HG02571 (cell line): ENCODE results near the gene CPA1.

Experiments used
- ATAC-seq: cut with Tn5 transposase; IDR thresholded peaks from one replicate; pipeline ENCODE4 v1.9.1; 2021; ENCODE audit warnings: mild to moderate bottlenecking, moderate library complexity; ENCODE audit not compliant: unreplicated experiment

Gene CPA1

DNA sequence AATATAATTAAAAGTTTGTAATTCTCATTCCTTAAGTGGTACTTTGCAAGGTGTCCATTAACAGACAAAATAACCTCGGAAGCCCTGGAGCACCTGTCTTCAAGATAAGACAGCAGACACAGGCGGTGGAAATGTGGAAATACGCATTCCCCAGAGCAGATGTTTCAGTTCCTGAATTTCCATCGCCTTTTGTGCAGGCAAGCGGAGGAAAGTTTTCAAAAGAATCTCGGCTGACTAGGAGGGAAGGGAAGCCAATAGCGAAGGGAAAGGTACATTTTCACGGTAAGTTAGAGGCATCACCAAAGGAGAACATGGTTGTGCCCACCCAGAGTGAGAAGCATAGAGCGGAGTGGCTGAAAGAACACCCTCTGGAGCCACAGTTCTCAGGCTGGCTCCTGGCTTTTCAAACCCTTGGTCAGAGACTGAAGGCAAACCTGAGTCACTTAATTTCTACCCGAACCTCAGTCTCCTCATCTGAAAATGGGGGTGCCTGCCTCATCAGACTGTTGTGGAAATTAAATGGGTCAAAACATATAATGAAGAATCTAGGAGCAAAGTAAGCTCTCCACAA lies 13.6 kb downstream of the CPA1 start:
- ATAC-seq = no peak

DNA sequence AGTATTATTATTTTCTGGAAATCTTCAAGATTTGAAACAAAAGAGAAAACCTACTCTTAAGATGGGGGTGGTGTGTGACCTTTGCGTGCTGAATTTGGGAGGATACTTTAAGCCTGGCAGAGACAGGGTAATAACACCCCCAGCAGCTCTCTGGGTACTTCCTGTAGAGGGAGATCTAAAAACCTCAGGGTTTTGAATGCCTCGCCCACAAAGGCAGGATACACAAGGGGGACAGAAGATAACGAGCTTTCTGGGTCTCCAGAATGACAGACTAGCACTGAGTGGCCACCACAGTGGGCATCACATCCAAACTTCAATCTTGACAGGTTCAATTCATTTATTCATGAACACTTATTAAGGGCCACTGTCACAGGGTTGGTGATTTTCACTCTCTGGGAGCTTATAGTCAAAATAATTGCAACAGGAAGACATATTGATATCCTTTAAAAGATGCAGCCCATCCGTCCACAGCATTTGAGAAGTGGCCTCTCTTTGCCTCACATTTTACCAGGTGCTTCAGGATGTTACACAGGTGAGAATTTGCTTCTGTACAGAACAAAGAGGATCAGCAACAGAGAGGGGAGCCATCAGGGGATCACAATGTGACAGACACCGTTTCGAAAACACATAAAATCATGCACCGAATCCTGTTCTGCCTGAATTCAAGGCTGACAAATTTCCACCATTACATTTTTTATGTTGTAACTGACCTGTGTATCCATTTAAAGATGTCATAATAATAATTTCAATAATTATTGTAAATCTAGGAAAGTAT lies 14.3 kb downstream of the CPA1 start:
- no peak for ATAC-seq

DNA sequence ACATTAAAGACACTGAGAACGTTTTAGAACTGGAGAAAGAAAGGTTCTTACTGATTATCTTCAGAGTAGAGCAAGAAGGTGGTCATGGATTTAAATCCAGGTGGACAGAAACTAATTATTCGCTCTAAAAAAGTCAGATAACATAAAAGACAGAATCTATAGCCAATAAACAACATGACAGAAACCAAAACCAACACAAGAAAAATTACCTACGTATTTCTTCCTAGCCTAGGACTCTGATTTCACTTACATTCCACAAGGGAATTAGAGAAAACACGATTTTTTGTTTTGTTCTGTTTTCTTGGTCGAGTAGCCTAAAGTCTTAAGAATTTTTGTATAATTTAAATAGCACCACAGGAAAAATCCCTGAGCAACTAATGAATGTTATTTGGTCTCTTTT lies 15.1 kb downstream of the CPA1 start:
- ATAC-seq = no peak

- ATAC-seq = no peak
These were observed 15.8 kb downstream of the CPA1 start for GRCh38 chr7:130396109-130396508.

- ATAC-seq = no peak
These were observed 16.9 kb downstream of the CPA1 start for GRCh38 chr7:130397051-130397757.

DNA sequence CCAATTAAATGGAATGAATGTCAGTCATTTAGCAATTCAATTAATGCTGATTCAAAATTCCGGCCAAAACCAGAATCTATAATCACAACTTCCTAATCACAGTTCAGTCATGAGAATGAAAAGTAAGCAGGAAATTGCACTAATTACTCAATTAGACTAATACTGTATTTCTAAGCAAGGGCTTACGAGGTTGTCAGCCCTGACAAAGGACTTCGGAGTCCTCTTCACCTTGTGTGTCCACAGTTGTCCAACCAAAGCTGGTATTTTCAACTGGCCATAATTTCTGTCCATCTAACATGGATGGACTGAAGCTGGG lies 17.4 kb downstream of the CPA1 start:
- ATAC-seq = no peak

DNA sequence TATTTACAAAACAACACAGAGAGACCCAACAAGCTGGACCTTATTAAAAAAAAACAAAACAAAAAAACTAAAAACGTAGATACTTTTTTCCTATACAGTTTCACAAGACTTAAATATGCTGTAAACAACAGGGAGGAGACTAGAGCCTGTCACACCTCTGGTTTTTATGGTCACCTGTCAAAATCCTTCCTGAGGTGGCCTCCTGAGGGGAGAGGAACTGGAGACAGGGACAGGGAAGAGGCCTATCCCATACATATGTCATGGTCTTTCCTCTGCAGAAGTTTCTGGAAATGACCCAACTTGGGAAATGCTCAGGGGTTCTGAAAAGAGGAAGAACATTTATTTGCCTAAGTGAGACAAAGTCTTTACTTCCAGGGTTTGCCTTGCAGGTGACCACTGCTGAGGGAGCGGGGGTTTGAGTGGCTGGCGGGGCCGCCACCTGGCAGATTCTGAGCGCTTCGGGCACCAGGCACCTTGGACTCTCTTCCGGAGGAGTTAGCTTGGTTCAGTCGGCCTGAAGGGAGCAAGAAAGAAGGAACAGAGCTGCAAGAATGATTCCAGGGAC lies 18.3 kb downstream of the CPA1 start:
- no peak for ATAC-seq

DNA sequence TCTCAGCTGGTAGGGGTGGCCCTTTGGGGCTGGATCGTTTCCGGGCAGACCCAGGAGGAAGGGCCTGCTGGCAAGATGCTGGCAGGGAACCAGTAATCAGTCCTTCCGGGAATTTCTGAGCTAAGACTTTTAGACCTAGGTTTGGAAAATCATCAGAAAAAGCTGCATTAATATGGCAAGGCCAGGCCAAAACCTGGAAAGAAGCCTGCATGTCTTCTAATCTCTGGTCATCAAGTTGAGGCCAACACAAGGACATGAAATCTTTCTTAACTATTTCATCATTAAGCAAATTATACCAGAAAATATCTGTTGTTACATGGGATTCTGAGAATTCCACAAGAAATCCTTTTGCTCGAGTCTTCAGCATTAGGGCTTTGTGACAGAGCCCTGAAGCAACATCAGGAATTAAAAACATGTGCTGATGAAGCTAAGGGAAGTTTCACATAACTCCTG lies 19.9 kb downstream of the CPA1 start:
- no peak for ATAC-seq

DNA sequence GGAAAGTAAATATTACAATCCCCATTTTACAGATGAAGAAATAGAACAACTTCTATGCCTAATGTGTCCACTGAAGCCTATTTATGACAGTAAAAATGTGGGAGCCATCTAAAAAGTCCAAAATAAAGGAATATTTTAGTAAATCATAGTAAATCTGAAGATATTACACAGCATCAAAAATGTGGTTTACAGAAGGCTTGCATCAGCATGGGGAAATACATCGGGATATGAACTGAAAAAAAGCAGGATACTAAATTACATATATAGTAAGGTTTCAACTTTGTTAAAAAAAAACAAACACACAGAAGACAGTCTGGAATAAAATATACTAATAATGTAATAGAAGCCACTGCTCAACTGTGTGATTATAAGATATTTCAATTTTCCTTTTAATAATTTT lies 20.8 kb downstream of the CPA1 start:
- ATAC-seq = no peak

DNA sequence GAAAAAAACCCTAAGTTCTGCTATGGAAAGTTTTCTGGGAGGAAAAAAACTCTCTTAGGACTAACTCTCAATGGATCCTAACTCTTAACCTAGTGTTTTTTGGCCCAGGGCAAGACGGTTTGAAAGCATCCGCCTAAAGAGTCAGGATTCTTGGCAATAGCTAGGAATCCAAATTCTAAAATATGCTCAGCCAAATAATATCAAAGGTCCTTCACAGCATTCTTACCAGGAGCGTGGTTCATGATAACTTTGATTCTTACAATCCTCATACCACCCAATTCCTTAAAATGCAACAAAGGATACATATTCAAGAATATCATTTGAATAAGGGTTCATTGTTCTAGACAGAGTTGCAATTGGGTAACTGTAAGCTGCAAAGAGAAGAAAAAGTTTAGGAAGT lies 21.3 kb downstream of the CPA1 start:
- no peak for ATAC-seq

DNA sequence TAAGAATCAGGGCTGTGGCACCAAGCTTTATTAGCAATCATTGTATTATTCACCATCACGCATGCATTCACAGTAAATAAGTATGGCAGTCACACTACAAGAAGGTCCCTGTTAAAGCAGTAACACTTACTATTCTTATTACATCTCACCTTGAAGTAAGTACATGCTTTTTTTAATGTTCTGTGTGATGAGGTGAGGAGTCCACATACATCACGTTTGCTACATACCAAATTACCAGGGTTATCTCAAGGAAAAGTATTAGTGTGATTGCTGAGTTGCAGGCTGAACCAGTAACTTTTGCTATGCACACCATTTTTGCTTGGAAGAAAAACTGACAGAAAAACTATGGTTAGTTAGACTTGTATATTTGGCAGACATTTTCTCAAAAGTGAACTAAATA lies 24.7 kb downstream of the CPA1 start:
- no peak for ATAC-seq

DNA sequence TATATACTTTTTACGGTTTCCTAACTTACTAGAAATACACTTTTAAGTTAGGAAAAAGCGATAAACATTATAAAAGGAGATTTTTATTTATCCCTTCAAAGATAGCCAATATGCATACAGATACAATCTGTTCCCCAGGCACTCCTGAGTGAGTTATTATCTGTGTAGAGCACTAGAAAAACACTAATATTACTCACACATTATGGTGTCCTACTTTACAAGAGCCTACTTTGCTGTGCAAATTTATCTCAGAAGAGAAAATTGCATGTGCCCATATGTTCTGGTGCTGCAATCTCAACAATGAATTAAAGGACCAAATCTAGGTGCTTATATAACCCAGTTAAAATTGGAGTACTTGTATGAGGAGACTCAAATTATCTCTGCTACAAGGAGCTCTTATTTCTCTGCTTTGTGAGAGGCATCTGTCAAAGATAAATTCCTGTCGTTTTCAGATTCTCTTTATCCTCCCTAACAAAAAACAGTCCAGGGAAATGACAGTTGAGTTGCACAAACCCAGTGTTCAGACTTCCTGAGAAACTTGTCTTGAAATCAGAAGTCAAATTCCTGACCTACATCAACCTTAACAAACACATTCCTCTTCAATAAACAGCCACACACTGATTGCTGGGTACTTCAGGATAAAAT lies 28.9 kb downstream of the CPA1 start:
- no peak for ATAC-seq

DNA sequence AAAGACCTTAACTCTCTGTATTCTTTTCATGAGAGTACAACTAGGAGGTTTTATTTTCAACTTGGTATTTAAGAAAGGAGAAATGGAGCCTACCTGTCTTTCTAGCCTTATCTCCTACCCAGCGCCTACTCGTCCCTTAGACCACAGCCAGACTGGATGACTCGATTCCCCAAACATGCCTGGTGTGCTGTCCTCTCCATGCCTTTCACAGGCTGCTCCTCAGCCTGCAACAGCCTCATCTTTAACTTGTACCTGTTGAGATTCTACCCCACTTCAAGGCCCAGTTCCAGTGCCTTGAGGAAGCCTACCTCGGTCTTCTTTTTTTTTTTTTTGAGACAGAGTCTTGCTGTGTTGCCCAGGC lies 29.4 kb downstream of the CPA1 start:
- no peak for ATAC-seq

- ATAC-seq = no peak
These were observed 30.7 kb downstream of the CPA1 start for GRCh38 chr7:130410868-130411541.

DNA sequence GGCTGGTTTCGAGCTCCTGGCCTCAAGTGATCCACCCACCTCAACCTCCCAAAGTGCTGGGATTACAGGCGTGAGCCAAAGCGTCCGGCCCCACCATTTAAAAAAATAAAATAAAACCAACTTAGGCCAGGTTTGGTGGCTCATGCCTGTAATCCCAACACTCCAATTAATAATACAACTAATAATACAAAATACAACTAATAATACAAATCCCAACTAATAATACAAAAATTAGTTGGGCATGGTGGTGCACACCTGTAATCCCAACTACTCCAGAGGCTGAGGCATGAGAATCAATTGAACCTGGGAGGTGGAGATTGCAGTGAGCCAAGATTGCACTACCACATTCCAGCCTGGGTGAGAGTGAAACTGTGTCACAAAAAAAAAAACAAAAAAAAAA lies 32.9 kb downstream of the CPA1 start:
- no peak for ATAC-seq

DNA sequence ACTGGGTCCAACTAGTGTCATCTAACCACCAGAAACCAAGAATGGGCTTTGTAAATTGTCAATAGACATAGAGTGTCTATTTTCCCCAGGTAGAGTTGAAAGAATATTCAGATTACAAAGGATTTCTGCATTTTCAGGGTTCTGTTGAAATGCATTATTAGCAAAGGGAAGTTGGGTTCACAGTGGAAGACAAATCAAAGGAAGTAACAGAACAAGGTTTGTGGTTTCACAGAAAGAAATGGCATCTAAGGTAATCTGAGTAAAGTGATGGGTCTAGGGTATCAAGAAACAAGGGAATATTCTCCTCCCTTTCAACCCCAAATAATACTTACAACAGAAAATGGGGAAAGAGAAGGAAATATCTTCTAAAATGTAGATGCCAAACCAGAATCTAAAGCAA lies 34.7 kb downstream of the CPA1 start:
- no peak for ATAC-seq

DNA sequence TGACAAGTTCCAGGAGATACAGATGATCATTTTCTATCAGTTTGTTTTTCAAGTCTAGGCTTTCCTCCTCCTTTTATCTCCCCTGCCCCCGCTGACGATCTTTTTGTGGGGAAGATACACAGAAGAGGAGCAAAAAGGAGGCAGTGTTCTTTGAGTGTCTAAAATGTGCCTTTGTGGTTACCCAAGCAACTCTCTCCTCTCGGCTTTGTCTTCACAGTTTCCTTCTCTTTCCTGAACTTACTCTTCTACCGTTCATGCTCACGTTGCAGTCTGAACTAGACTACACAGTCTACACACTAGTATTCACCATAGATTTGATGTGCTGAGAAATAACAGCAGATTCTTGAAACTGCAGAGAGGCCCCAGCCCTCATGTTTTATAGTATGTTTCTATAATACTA lies 36.9 kb downstream of the CPA1 start:
- ATAC-seq = no peak

DNA sequence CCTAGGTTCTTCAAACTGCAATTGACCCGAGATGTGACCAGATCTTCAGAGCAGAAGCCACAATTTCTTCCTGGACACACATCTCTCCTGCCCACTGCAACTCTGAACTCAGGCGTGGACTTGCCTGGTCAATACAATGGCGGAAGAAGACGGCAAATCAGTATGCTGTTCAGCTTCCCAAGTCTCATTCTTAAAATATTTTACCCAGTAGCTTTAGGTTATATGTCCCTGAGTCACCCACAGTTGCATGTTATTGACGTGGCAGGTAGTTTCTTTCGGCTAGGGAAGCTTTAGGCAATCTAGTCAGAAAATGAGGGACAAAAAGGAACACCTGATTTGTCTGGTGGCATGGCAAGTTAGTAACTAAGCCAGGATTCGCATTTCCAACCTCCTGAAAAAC lies 38.0 kb downstream of the CPA1 start:
- ATAC-seq = no peak

DNA sequence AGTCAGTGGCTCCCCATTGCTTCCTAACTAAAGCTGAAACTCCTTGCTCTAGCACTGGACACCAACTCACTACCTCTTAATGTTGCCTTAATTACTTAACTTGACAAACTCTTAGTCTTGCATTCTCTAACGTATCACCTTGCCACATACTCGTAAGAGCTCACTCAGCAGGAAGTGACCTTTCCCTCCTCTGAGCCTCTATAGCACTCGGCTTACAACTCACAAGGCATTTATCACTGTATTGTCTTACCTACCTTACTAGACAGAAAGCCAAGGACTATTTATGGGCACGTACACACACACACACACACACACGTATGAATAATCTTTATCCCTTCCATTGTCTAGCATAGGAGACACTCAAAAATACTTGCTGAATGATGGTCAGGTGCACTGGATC lies 39.4 kb downstream of the CPA1 start:
- ATAC-seq = no peak

DNA sequence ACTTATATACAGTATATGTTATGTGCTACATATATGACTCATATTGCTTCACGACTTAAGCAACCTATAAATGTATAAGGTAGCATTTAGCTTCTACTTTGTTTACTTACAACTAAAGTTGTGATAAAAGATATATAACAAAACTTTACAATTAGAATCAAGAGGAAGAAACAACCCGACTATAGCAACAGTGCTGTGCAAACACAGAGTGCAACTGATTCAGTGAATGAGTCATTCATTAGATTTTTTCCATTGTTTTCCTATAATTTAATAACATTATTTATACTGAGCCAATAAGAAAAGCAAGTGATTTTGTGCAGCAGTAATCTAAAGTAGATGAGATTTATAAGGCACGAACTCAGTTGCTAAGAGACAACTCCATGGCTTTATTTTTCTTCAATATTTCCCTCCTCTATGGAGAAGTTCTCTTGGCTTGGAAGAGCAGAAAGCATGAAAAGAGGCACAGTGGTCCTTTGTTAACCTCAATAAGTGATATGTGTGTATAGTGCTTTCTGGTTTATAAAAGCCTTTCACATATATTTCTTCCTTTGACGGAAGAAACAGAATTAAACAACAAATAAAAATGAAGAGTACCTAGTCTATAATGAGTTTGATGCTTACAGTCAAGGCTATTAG lies 40.8 kb downstream of the CPA1 start:
- no peak for ATAC-seq

GRCh38 chr7:130421684-130422083 lies 41.4 kb downstream of the CPA1 start:
- ATAC-seq = no peak
